ENCODE results near the gene POLR1A.

The POLR1A gene

GRCh38 chr2:86042256-86043168 lies 63.2 kb downstream of the POLR1A start:
- no peak for DNase-seq (ENCODE audit: low read depth)
- no peak overlapping the region for H3K4me3 ChIP-seq (ENCODE audit: control insufficient read depth, low read depth, low read length)
- TF ChIP-seq CTCF (conservative IDR thresholded peaks at IDR 0.05; ENCODE audit: control insufficient read depth, insufficient read depth, low read depth, low read length) = no peak

- DNase-seq (ENCODE audit: low read depth) = no peak
- no peak for TF ChIP-seq CTCF (conservative IDR thresholded peaks at IDR 0.05; ENCODE audit: control insufficient read depth, insufficient read depth, low read depth, low read length)
- no peak overlapping the region for H3K4me3 ChIP-seq (ENCODE audit: control insufficient read depth, low read depth, low read length)
Measured at GRCh38 chr2:86039963-86040655, 65.6 kb downstream of the POLR1A start.

- no peak overlapping the region for H3K4me3 ChIP-seq (ENCODE audit: control insufficient read depth, low read depth, low read length)
- no peak for DNase-seq (ENCODE audit: low read depth)
- no peak for TF ChIP-seq CTCF (conservative IDR thresholded peaks at IDR 0.05; ENCODE audit: control insufficient read depth, insufficient read depth, low read depth, low read length)
Measured at GRCh38 chr2:86039178-86039962, 66.3 kb downstream of the POLR1A start.

GRCh38 chr2:86038291-86039081 lies 67.2 kb downstream of the POLR1A start:
- no peak for TF ChIP-seq CTCF (conservative IDR thresholded peaks at IDR 0.05; ENCODE audit: control insufficient read depth, insufficient read depth, low read depth, low read length)
- DNase-seq (ENCODE audit: low read depth) = peak; percentile 85

GRCh38 chr2:86037795-86038192 lies 67.9 kb downstream of the POLR1A start:
- DNase-seq (ENCODE audit: low read depth) = no peak
- H3K4me3 ChIP-seq (ENCODE audit: control insufficient read depth, low read depth, low read length) = no peak overlapping the region
- TF ChIP-seq CTCF (conservative IDR thresholded peaks at IDR 0.05; ENCODE audit: control insufficient read depth, insufficient read depth, low read depth, low read length) = no peak

More at GRCh38 chr2:86038291-86039081, 67.2 kb downstream of the POLR1A start:
- H3K4me3 ChIP-seq (ENCODE audit: control insufficient read depth, low read depth, low read length) = no peak overlapping the region

All from fibroblast of mammary gland (primary cell).